T-helper 1 cell treated with Interleukin-12 subunit alpha and Interleukin-12 subunit beta and Interleukin-4 antibody, amounts not matched to agents 30 μg/mL and 1 μg/mL, for 36 hours (primary cell): Measurements from ENCODE around the gene EMD.

Experiments used
- H3K27ac Mint-ChIP-seq: one replicate; pipeline ENCODE4 v1.8.0; 2021; ENCODE audit warnings: mild to moderate bottlenecking, mixed read lengths
- H3K27me3 Mint-ChIP-seq: one replicate; pipeline ENCODE4 v1.8.0; 2021; ENCODE audit warnings: low read depth, mixed read lengths
- H3K36me3 Mint-ChIP-seq: one replicate; pipeline ENCODE4 v1.8.0; 2021; ENCODE audit warnings: low read depth, mixed read lengths
- H3K4me1 Mint-ChIP-seq: one replicate; pipeline ENCODE4 v1.8.0; 2021; ENCODE audit warnings: low read depth, mixed read lengths
- H3K4me3 Mint-ChIP-seq: one replicate; pipeline ENCODE4 v1.8.0; 2021; ENCODE audit warnings: mild to moderate bottlenecking, moderate library complexity, mixed read lengths
- H3K9me3 Mint-ChIP-seq: one replicate; pipeline ENCODE4 v1.8.0; 2021; ENCODE audit warnings: mixed read lengths

The EMD gene

DNA sequence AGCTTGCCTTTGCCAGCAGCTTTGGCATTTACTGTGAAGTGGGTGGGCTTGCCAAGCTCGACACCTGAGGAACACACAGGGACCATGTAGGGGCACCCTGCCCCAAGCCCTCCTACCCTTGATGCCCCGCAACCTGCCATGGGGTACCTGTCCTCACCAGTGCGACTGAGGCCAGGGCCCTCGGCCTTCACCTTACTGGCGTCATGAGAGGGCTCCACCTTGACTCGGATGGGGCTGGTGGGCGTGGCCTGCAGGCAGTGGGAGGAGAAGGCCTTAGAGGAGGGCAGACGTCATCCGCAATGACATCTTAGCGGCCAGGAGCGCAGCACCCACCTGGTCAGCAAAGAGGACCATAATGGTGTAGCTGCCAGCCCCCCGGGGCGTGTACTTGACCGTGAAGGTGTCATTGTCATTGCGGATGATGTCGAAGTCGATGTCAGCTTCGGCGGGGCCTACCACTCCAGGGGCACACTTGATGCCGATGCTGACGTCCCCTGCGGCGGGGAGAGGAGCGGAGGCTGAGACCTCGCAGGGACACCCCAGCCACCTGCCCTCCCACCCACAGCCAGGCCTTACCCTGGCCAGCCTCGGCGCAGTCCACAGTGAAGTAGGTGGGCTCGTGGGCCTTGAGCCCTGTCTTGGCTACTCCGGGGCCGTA lies 16.9 kb upstream of the EMD start:
- peaks cover 17% of the 10 kb centered on the region for H3K36me3 Mint-ChIP-seq

GRCh38 chrX:154363706-154364439 lies 15.2 kb upstream of the EMD start:
- H3K27me3 Mint-ChIP-seq = no peaks in the 10 kb centered on the region
- H3K4me3 Mint-ChIP-seq = no peak overlapping the region
- no peaks in the 10 kb centered on the region for H3K9me3 Mint-ChIP-seq

More for the DNA sequence above, 16.9 kb upstream of the EMD start:
- peaks cover 9% of the 10 kb centered on the region for H3K4me1 Mint-ChIP-seq
- H3K9me3 Mint-ChIP-seq = no peaks in the 10 kb centered on the region
- no peak overlapping the region for H3K27ac Mint-ChIP-seq
- H3K4me3 Mint-ChIP-seq = no peak overlapping the region
- H3K27me3 Mint-ChIP-seq = no peaks in the 10 kb centered on the region

DNA sequence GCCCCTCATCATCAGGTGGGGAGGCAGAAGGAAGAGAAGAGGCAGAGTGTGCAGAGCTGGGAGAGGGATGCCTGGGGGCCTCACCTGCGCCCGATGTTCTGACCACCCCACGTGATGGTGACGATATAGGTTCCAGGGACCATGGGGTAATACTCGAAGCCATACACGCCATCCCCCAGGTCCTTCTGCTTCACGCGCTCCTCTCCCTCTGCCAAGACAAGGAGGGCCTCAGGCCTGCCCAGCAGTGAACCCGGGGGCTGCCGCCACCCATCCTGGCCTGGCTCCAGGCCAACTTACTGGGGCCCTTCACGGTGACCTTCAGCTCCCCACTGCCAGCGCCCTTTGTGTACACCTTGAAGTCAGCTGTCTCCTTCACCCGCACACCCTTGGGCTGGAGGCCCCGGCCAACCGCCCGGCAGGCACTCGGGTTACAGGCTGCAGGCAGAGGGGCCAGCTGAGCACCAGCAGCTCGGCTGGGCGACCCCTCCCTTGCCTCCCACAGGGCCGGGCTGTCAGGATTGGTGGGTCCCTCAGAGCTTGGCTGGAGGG lies 14.0 kb upstream of the EMD start:
- no peak overlapping the region for H3K27ac Mint-ChIP-seq
- H3K36me3 Mint-ChIP-seq = peaks cover 20% of the 10 kb centered on the region
- H3K4me1 Mint-ChIP-seq = peaks cover 14% of the 10 kb centered on the region
- H3K27me3 Mint-ChIP-seq = no peaks in the 10 kb centered on the region
- H3K9me3 Mint-ChIP-seq = no peaks in the 10 kb centered on the region
- no peak overlapping the region for H3K4me3 Mint-ChIP-seq

More at GRCh38 chrX:154363706-154364439, 15.2 kb upstream of the EMD start:
- Mint-ChIP-seq H3K36me3 (peaks cover 17% of the 10 kb centered on the region), H3K4me1 (peaks cover 14% of the 10 kb centered on the region), H3K27ac (no peak overlapping the region)

DNA sequence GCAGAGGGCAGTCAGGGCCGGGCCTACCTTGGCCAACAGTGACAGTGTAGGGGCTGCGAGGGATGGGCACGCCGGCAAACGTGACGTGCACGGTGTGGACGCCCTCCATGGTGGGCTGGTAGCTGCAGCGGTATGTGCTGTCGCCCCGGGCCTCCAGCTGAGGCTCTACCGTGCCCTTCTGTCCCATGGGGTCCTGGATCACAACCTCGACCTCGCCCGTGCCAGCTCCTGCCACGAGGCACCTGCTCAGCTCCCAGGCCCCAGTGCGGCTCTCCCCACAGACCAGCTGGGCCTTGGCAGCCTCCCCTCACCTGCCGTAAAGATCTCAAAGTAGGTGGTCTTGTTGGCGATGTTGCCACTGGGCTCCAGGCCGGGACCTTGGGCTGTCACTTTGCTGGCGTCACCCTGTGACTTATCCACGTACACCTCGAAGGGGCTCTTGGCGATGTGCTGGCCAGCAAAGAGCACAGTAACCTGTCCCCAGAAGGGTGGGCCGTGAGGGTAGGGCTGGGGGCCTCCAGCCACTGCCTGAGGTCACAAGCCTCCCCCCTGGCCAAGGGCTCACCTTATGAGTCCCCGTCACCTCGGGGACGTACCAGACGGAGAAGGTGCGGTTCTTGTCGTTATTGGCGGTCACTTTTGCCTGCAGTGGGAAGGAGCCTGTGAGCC lies 13.0 kb upstream of the EMD start:
- H3K4me1 Mint-ChIP-seq = peaks cover 14% of the 10 kb centered on the region
- H3K27ac Mint-ChIP-seq = no peak overlapping the region
- no peaks in the 10 kb centered on the region for H3K27me3 Mint-ChIP-seq
- peaks cover 20% of the 10 kb centered on the region for H3K36me3 Mint-ChIP-seq
- no peak overlapping the region for H3K4me3 Mint-ChIP-seq
- no peaks in the 10 kb centered on the region for H3K9me3 Mint-ChIP-seq

GRCh38 chrX:154366666-154367055 lies 12.4 kb upstream of the EMD start:
- H3K27ac Mint-ChIP-seq = no peak overlapping the region
- H3K4me3 Mint-ChIP-seq = no peak overlapping the region

DNA sequence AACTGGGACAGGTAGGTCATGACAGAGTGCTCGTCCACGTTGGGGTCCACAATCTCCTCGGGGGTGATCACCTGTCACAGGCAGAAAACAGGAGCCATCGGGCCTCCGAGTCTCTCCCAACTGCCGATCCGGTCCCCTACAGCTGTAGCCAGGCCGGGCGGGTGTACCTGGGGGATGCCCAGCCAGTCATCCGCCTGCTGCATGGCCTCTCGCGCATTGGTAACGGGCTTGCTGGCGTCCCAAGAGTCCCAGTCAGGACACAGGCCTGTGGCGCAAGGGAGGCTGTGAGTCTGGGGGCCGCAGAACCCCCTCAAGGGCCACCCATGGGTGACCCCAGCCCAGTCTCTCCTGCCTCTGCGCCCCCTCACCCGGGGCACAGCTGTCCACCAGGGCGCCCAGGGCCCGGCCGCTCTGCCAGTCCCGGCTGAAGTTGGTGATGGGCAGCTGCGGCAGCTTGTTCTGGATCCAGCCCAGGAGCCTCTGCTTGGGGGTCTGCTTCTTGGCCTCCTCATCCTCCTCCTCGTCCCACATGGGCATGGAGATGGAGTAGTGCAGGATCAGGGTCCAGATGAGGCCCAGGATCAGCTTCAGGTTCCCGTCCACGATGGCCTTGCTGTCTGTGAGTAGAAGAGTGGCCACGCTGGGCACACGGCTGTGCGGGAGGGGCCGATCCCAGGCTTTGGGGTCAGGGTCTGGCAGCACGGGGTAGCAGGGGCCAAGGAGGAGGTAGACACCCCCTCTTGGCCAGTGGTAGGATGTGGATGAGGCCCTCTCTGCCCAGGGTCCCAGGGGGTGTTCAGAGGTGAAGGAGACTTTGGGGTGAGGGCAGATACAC lies 11.4 kb upstream of the EMD start:
- Mint-ChIP-seq H3K4me1 (peaks cover 18% of the 10 kb centered on the region), H3K9me3 (no peaks in the 10 kb centered on the region), H3K27ac (peak overlapping the region; percentile 83), H3K4me3 (peak overlapping the region; percentile 90), H3K36me3 (peaks cover 20% of the 10 kb centered on the region), H3K27me3 (no peaks in the 10 kb centered on the region)

More at GRCh38 chrX:154366666-154367055, 12.4 kb upstream of the EMD start:
- no peaks in the 10 kb centered on the region for H3K27me3 Mint-ChIP-seq
- H3K9me3 Mint-ChIP-seq = no peaks in the 10 kb centered on the region
- peaks cover 14% of the 10 kb centered on the region for H3K4me1 Mint-ChIP-seq
- H3K36me3 Mint-ChIP-seq = peaks cover 20% of the 10 kb centered on the region

- H3K27me3 Mint-ChIP-seq = no peaks in the 10 kb centered on the region
- H3K36me3 Mint-ChIP-seq = peaks cover 20% of the 10 kb centered on the region
- H3K4me3 Mint-ChIP-seq = peak overlapping the region; percentile 90
- peaks cover 22% of the 10 kb centered on the region for H3K4me1 Mint-ChIP-seq
- H3K9me3 Mint-ChIP-seq = no peaks in the 10 kb centered on the region
- peak overlapping the region; percentile 83 for H3K27ac Mint-ChIP-seq
Measured at GRCh38 chrX:154368630-154369448, 10.3 kb upstream of the EMD start.

DNA sequence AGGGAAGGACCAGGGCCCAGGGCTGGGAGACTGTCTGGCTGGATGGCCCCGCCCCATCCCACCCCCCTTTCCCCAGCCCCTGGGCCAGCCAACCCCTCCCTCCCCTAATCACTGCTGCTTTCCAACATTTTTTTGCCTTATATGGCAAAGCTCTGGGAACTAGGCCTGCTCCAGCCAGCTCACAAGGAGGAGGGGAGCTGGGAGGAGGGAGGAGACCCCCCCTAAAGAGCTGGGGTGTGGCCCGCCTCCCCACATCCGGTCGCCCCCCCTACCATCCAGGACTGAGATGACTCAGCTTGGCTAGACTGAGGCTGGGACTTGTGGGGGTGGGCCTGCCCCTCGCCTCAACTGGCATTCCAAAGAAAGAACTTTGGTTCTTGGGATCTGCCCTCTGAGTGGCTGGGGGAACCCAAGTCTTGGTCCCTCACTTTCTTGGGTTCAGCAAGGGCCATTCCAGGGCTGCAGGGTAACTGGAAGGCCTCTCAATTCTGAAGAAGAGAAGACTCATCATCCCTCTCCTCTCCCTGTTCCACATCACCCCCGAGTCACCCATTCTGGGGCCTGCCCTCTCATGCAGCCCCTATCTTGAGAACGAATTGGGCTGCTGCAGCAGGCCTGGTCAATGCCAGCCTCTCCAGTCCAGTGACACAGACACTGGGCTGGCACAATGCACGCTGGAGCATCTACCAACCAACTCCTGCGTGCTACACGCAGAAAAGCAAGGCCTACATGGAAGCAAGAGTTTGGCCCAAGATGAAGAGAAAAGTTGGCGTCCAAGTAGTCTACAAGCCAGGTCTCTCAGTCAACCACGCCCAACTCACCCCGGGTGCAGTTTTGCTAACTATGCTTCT lies 9.4 kb upstream of the EMD start:
- peak overlapping the region; percentile 90 for H3K4me3 Mint-ChIP-seq

GRCh38 chrX:154370300-154371016 lies 8.6 kb upstream of the EMD start:
- Mint-ChIP-seq H3K27ac (peak overlapping the region; percentile 88), H3K4me1 (peaks cover 22% of the 10 kb centered on the region), H3K4me3 (peak overlapping the region; percentile 90), H3K9me3 (no peaks in the 10 kb centered on the region), H3K27me3 (no peaks in the 10 kb centered on the region), H3K36me3 (peaks cover 15% of the 10 kb centered on the region)

More for the DNA sequence above, 9.4 kb upstream of the EMD start:
- peaks cover 21% of the 10 kb centered on the region for H3K4me1 Mint-ChIP-seq
- H3K36me3 Mint-ChIP-seq = peaks cover 17% of the 10 kb centered on the region
- H3K9me3 Mint-ChIP-seq = no peaks in the 10 kb centered on the region
- peak overlapping the region; percentile 88 for H3K27ac Mint-ChIP-seq
- no peaks in the 10 kb centered on the region for H3K27me3 Mint-ChIP-seq

DNA sequence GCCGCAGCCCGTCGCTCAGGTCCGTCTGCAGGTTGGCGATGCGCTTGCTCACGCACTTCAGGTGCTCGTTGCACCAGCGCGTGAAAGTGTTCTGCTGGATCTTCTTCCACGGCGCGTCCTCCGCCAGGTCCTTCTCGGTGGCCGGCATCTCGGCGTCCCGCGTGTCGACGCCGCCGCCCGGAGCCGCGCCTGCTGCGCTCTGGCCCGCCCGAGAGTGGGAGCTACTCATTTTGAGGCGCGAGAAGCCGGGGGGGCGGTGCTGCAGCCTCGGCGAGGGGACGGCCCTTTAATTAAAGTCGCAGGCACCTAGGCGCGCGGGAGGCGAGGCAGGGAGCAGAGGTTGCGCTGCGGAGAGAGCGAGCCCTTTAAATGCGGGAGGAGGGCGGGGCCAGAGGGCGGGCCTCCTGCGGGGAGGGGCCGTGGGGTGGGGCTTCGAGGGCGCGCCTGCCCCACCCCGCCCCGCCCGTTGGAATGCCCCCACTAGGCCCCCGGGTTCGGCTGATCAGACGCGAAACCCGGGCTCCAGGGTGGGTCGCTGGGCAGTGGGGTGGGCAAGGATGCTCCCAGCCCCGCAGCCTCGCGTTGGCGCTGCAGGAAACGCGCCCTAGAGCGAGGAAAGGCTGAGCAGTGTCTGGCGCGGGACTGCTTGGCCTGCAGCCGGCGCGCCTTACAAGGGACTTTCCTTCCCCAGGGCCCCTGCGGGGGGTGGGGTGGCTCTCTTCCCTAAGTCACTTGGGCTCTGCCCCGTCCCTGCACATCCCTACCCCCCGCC lies 7.9 kb upstream of the EMD start:
- Mint-ChIP-seq H3K4me3 (peak overlapping the region; percentile 82), H3K36me3 (peaks cover 13% of the 10 kb centered on the region), H3K27me3 (no peaks in the 10 kb centered on the region), H3K4me1 (peaks cover 20% of the 10 kb centered on the region), H3K27ac (peak overlapping the region; percentile 81), H3K9me3 (no peaks in the 10 kb centered on the region)

DNA sequence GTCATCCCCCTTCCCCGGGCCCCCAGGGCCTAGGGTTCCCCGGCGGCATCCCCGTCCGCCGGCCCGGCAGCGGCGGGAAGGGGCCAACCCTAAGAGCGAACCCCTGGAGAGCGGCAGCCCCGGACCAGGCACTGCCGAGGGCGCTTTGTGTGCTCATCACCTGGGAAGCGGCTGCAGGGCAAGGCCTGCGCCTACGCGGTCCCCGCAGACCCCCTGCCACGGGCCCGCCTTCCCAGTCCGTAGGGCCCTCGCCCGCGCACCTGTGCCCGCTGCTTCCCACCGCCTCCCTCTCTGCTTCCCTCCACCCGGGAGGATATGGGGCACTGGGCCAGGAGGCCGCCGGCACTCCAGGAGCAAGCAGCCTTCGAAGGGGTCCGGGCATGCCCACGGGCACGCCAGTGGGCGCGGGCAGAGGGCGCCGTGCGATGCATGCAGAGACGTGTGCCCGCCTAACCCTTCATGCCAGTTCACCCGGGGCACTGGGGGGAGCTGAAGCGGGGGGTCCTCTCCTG lies 7.2 kb upstream of the EMD start:
- H3K27ac Mint-ChIP-seq = no peak overlapping the region
- peak overlapping the region; percentile 81 for H3K4me3 Mint-ChIP-seq
- H3K4me1 Mint-ChIP-seq = peaks cover 20% of the 10 kb centered on the region
- H3K9me3 Mint-ChIP-seq = no peaks in the 10 kb centered on the region
- no peaks in the 10 kb centered on the region for H3K27me3 Mint-ChIP-seq
- peaks cover 13% of the 10 kb centered on the region for H3K36me3 Mint-ChIP-seq
